22Rv1 (cell line): ENCODE measurements around the gene ZNF385D.

Experiments used
- H3K27ac ChIP-seq: fragments of 450-650 bp; 2 replicates; pipeline ENCODE4 v1.5.1; 2017
- ZFX ChIP-seq: fragments of 450-650 bp; IDR thresholded peaks from 2 replicates; pipeline ENCODE4 v1.6.1; 2017; ENCODE audit warnings: antibody characterized with exemption, borderline replicate concordance
- TF ChIP-seq, protein P1 (sequence below): fragments of 450-650 bp; IDR thresholded peaks from 2 replicates; pipeline ENCODE4 v1.5.1; 2017; ENCODE audit warnings: mild to moderate bottlenecking

Gene ZNF385D

DNA sequence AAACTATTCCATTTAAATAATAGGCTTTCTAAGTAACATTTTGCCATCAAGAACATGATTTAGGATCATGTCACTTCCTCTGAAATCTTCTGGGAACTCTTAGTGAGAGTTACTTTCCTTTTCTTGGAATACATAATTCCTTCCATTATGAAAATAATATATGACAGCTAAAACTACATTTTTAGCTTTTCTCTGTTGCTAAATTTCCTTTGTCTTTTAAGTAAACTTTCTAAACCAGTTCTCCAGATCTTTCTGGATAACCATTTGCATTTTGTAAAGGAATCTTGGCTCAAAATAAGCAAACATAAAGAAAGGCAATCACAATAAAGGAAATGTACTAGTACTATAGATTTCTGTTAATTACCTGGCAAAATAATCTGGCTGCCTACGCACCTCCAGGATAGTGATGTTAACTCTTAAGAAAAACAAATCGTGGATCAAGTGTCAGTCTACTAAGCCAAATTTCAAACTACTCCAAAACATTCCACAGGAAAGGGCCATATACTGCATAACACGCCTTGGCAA, 165.7 kb downstream of the ZNF385D start:
- TF ChIP-seq, protein P1, sequence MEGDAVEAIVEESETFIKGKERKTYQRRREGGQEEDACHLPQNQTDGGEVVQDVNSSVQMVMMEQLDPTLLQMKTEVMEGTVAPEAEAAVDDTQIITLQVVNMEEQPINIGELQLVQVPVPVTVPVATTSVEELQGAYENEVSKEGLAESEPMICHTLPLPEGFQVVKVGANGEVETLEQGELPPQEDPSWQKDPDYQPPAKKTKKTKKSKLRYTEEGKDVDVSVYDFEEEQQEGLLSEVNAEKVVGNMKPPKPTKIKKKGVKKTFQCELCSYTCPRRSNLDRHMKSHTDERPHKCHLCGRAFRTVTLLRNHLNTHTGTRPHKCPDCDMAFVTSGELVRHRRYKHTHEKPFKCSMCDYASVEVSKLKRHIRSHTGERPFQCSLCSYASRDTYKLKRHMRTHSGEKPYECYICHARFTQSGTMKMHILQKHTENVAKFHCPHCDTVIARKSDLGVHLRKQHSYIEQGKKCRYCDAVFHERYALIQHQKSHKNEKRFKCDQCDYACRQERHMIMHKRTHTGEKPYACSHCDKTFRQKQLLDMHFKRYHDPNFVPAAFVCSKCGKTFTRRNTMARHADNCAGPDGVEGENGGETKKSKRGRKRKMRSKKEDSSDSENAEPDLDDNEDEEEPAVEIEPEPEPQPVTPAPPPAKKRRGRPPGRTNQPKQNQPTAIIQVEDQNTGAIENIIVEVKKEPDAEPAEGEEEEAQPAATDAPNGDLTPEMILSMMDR, result no peak
- no peak for TF ChIP-seq ZFX
- no peak overlapping the region for H3K27ac ChIP-seq

GRCh38 chr3:21573291-21573690, 177.7 kb downstream of the ZNF385D start:
- no peak overlapping the region for H3K27ac ChIP-seq
- TF ChIP-seq, protein P1, result no peak
- no peak for TF ChIP-seq ZFX

- H3K27ac ChIP-seq, result no peak overlapping the region
- TF ChIP-seq, protein P1, result no peak
- no peak for TF ChIP-seq ZFX
These were observed 186.5 kb downstream of the ZNF385D start for GRCh38 chr3:21564531-21564930.

GRCh38 chr3:21562243-21562642, 188.8 kb downstream of the ZNF385D start:
- TF ChIP-seq ZFX, result no peak
- TF ChIP-seq, protein P1, result no peak
- H3K27ac ChIP-seq, result no peak overlapping the region

- TF ChIP-seq, protein P1, result no peak
- no peak for TF ChIP-seq ZFX
- H3K27ac ChIP-seq, result no peak overlapping the region
These were observed 189.5 kb downstream of the ZNF385D start for GRCh38 chr3:21561472-21561871.

- no peak overlapping the region for H3K27ac ChIP-seq
- TF ChIP-seq ZFX, result no peak
- TF ChIP-seq, protein P1, result peak; percentile 12; the same call in 1 of the 2 replicates
These were observed 200.0 kb downstream of the ZNF385D start for GRCh38 chr3:21551019-21551418.

- no peak for TF ChIP-seq ZFX
- H3K27ac ChIP-seq, result no peak overlapping the region
These were observed 206.9 kb downstream of the ZNF385D start for GRCh38 chr3:21544076-21544462.
